ENCODE data around the gene ALG2.
"Not testable (repeated sequence)": the region's sequence is repeated elsewhere in the genome, so short reads cannot be mapped to it uniquely, and the experiment has no call there.

The ALG2 gene

GRCh38 chr9:99221621-99222415 is at the start of gene ALG2, which contains the start of gene SEC61B:
ALG2 (minus strand) TSS chr9:99221942; CDS start chr9:99221894, 48 bp downstream.
SEC61B (plus strand) TSS chr9:99222282; CDS start chr9:99222364, 82 bp downstream.
- DNase-seq: peak; percentile 97

GRCh38 chr9:99270491-99270890 is 48.7 kb upstream of the ALG2 start:
- no peak for DNase-seq

GRCh38 chr9:99269416-99269815 is 47.7 kb upstream of the ALG2 start:
- peak; percentile 35 for DNase-seq

GRCh38 chr9:99266255-99267023 is 44.7 kb upstream of the ALG2 start:
- peak; percentile 79 for DNase-seq

GRCh38 chr9:99265691-99266090 is 43.9 kb upstream of the ALG2 start:
- DNase-seq: no peak

- peak; percentile 26 for DNase-seq
Observed at GRCh38 chr9:99264070-99264680, 42.4 kb upstream of the ALG2 start.

GRCh38 chr9:99262949-99263418 is 41.2 kb upstream of the ALG2 start:
- no peak for DNase-seq

- no peak for DNase-seq
Observed at GRCh38 chr9:99261923-99262322, 40.2 kb upstream of the ALG2 start.

GRCh38 chr9:99259231-99259918 is 37.6 kb upstream of the ALG2 start:
- peak; percentile 32 for DNase-seq

- DNase-seq: no peak
Observed at GRCh38 chr9:99257723-99258389, 36.1 kb upstream of the ALG2 start.

- DNase-seq: no peak
Observed at GRCh38 chr9:99255651-99256050, 33.9 kb upstream of the ALG2 start.

GRCh38 chr9:99253772-99254431 is 32.2 kb upstream of the ALG2 start:
- DNase-seq: peak; percentile 93

- DNase-seq: no peak
Observed at GRCh38 chr9:99253134-99253533, 31.4 kb upstream of the ALG2 start.

GRCh38 chr9:99251157-99251556 is 29.4 kb upstream of the ALG2 start:
- DNase-seq: no peak

GRCh38 chr9:99249619-99250018 is 27.9 kb upstream of the ALG2 start:
- DNase-seq: peak; percentile 72

GRCh38 chr9:99244344-99245260 is 22.9 kb upstream of the ALG2 start:
- DNase-seq: peak; percentile 73

- DNase-seq: no peak
Observed at GRCh38 chr9:99241106-99241505, 19.4 kb upstream of the ALG2 start.

- DNase-seq: no peak
Observed at GRCh38 chr9:99239341-99240060, 17.8 kb upstream of the ALG2 start.

- DNase-seq: no peak
Observed at GRCh38 chr9:99238331-99238730, 16.6 kb upstream of the ALG2 start.

GRCh38 chr9:99237849-99238248 is 16.1 kb upstream of the ALG2 start:
- DNase-seq: not testable (repeated sequence)

Measured in inflammatory macrophage treated with lipopolysaccharide for 4 hours (primary cell).